T-helper 2 cell (primary cell): Measurements from ENCODE around the gene SEZ6.
A peak's percentile ranks its signal among the peaks of the same experiment; 100 is the strongest.

Source experiments
- DNase-seq, 5 experiments: peaks; one replicate each; pipeline versions ENCODE4 v3.0.0 to v3.0.0-alpha.2; 2012 to 2022

Gene SEZ6

DNA sequence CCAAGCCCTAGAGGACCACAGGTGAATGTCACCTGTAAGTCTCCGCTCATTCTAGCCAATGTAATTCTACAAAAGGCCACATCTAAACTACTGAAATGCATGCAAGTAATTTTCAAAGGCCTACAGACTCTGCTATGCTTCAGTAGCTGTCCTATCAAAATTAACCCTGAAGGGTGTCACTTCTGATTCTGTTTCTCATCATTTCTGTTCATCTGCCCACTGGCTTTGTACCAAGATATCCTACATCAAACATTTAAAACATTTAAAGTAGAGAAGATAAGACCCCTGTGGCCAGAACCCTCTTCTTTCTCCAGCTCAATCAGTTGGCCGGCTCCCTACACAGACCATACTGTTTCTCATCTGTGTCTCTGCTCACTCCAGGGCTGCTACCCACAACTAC is 76.0 kb downstream of the SEZ6 start:
- DNase-seq: no peak

DNA sequence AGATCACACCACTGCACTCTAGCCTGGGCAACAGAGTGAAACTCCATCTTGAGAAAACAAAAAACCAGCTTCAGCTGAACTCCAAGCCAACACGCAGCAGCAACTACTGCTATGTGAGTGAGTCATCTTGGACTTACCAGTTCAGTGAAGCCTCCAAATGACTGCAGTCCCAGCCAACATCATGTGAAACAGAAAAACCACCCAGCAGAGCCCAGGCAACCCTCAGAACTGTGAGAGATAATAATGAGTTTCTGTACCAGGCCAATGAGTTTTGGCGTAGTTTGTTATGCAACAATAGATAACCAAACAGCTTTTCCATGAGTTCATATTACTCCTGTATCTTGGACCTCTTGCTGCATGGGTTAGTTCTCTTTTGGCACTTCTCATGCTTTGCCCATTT is 77.8 kb downstream of the SEZ6 start:
- DNase-seq: peak in 1 of 5 experiments; percentile 82

DNA sequence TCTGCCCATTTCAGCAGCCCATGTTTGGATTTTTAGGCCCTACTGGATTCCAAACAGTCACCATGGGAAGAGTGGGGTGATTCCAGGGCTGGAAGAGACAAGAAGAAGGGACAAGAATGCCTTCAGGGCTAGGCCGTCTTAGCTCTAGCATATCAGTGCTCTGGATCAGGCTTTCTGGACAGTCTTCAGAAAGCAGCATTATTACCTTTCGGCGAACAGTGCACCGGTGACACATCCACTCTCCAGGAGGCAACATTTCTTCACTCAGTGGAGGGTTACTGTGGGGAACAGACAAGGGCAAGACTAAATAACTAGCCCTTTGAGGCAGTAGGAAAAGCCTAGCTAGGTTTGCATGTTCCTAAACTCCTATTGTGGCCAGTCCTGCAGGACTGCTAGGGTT is 79.0 kb downstream of the SEZ6 start:
- no peak for DNase-seq

DNA sequence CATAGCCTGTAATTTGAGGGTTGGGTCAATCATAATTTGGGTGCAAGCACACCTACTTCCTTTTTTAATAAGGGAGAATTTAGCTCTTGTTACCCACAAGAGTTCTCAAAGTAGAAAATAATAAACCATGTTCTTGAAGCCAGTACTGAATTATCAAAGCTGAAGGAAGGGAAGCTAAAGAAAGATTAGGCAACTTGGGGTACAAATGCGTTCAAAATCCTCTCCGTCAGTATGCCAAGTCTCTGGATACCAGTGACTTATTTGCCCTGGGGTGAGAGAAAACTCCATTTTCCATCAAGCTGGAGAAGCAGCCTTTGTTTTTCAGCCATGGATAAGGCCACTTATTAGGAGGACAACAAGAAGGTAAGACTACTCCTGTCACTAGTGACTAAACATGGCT is 79.5 kb downstream of the SEZ6 start:
- DNase-seq: no peak

DNA sequence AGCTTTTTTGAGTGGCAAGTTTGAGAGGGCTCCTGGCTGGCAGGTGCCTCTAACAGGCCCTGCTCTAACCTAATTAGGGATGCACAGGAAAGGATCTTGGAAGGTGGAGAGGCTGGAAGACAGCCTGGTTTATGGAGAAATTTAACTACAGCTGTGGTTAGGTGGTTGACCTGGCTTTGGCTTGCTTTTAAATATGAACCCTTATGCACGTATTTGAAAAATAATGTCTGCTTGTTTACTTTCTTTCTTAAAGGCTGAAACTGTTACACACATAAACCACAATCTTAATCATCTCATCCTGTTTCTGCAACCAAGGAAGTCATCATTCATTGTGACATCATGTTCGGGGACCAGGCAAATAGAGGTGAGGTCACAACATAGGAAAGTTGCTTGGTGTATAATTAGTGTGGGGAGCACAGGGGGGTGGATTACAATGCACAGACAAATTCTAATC is 79.9 kb downstream of the SEZ6 start:
- peak in 3 of 5 experiments; percentile 39 to 95 (median 87) for DNase-seq

DNA sequence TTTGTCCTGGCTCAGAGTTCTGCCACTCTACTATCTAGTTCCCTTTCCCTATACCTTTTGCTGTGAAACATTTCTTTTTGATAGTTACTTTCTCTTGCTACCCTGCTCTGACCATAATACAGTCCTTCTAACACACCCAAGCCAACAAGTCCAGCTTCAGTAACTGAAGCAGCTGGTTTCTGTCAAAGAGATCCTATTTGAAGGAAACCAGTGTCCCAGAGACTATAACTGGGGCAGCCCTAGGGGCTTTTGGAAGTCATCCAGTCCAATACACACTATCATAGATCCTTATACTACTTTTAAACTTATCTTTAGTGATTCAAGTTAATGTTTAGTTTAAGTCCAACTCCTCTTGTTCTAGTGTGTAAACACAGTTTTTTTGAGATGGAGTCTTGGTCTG is 85.6 kb downstream of the SEZ6 start:
- DNase-seq: no peak

DNA sequence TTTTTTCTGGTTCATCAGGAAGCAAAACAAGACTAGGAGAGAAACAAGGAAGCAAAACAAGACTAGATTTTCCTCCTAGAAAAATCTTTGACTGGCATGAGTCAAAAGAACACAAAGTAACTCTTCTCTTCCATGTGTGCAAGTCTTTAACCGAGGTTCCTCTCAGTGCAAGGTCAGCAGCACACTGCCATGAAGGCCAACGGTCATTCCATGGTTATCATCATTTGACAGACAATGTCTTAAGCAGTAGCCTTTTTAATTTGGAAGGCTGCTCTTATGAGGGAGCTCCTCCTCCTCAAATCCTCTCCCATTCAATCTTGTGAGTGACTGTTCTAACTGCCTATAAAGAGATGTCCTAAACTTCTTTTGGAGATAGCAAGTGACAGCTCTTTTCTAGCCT is 87.5 kb downstream of the SEZ6 start:
- DNase-seq: no peak

DNA sequence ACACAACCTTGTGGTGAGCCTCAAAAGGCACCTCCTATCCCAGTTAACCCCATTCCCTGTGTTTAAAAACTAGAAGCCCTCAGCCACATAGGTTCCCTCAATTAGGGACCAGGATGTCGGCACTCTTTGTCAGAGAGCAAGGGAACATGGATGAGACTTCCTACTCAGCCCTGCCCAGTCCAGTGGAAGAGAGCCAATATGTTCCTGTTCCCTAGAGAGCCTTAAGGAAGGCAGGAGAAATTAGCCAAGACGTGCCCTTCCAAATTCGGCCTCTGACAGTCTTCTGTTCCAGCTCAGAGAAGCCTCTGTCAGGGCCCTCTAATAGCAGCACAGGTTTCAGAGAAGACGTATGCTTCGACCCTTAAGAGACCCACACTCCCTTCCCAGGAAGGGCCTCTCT is 88.4 kb downstream of the SEZ6 start:
- no peak for DNase-seq

DNA sequence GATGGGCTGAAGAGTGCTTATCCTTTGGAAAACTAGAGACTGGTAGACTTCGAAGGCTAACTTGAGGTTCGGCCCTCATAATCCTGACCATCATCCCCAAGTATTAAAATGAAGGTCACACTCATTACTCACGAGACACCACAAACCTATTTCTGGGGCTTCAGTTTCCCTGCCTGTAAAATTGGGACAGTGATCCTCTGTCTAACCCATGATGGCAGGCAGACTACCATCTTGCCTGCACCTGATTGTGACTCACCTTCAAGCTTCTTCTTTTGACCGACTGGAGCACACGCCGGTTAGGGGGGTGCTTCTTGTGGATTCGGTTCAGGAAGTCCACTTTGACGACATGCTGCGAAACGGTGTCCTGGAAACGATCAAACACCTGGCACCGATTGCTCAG is 88.8 kb downstream of the SEZ6 start:
- DNase-seq: no peak

DNA sequence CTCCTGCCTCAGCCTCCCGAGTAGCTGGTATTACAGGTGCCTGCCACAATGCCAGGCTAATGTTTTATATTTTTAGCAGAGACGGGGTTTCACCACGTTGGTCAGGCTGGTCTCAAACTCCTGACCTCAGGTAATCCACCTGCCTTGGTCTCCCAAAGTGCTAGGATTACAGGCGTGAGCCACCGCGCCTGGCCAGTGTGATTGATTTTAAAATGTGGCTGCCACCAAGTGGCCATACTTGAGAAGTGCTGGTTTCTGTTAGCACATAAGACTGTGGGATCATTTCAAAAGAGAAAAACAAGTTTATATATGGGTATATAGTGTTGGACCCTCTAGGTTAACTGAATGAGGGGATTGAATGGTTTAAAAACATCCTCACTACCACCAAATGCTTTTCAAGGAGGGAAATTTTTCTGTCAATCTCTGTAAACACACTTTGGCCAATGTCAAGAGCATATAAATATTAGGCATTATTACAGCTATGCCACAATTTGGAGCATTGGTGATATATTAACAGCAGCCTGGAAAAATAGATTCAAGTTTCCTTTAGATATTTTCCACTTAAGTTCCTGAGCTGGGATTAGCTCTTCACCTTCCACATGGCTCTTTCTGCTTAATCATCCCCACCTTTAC is 89.4 kb downstream of the SEZ6 start:
- DNase-seq: peak in 1 of 5 experiments; percentile 53

DNA sequence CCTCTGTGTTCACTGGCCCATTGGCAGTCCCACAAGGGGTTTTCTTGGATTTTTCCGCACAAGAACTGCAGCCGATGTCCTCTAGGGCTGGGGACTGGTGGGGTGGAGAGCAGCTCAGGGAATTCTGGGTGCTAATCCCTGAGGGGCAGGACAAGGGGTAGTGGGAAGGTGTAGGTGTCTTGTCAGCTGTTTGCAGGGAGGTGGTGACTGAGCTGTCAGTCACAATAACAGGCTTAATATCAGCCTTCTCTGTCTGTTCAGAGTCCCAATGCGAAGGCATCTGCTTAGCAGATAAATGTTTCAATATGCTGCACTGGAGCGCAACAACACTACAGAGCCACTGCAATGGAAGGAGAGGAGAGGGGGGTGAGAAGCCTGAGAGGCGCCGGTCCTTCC is 92.9 kb downstream of the SEZ6 start:
- no peak for DNase-seq

DNA sequence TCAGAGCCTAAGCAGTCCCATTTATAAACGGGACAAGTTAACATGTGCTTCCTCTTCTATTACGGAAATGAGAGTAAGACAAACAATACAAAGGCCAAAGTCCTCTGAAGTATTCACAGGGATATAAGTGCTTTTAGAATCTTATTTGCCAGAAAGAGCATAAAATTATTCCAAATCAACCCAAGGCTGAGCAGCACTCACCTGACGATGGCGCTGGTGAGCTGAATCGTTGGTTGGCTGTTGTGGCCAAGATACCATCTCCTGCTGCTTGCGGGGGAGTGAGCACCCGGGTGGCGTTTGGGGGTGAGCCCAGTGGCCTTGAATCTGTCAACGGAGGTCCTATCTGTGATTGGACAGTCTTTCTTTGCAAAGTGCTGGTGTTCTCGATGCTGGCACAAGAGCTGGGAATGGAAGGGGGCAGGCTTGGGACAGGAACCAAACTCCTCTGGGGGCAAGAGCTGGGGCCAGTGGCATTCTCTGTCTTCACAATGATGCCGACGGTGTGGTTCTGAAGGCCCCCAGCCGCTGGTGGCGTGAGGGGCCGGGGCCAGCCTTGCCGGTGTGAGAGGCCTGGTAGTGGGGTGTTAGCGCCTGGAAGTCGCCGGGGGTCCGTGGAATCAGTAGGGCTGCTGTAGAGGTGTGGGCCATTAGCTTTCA is 93.4 kb downstream of the SEZ6 start:
- DNase-seq: peak in 1 of 5 experiments; percentile 35

DNA sequence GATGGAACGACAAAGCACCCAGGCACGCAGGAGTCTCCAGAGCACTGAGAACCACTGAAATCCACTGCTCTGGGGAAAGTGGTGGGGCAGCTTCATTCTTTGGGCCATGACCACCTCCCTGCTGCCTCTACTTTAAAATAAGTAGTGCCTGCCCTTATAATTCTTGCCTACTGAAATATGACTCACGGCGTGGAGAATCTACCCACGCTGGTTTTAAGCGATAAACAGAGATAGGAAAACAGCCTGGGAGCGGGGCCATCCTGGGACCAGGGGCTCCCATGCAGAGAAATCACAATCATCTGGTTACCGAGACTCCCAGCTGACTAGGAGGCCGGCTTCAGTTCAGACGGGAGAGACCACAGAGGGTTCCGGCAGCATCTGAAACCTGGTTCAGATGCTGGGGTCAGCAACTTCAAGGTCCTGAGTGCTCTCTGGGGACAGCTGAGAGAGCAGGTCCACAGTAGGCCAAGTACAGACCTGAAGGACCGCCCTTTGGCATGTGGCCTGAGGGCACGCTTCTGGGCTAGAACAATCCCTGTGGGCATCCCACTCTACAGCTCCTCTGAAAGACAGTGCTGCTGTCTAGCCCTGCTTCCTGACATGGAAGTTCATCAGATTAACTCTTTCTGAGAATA is 94.3 kb downstream of the SEZ6 start:
- no peak for DNase-seq

DNA sequence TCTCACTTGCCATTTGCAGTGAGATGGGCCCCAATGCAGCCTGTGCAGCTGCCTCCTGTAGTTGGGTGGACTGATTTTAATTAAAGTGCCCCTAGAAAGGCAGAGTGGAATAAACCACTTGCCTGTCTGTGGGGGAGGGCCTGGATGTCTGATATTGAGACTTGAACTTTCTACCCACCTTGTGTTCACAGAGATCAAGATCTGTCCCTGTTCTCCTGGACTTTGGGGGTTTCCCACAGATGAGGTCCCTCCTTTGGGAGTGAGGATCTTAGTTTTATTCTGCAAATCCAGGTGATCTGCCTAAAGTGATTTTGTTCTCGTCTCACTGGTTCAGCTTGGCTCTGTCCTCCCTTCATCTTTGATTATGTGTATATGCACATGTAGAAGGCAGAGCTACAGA is 95.3 kb downstream of the SEZ6 start:
- DNase-seq: no peak

DNA sequence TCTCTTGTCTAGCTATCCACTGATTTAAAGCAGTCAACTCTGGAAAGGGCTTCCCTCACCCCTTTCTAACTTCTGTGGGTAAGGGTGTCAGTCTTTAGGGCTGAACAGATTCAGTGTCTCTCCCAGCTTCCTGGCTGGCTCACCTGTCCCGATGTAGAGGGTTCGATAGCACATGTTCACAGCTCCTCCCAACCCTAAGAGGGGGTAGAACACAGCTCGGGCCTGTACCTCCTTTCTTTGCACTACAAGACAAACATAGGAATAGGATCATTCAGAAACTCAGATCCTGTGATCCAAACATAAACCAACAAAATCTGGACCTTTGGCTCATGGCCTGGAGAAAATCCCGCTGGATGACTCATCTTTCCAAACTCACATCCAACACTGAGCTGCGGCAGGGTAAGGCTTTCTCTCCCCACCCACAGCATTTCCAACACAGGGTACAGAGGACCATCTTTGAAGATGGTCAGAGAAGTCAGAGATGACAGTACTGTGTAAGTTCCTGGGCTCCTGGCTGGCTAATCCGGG is 97.1 kb downstream of the SEZ6 start:
- no peak for DNase-seq

DNA sequence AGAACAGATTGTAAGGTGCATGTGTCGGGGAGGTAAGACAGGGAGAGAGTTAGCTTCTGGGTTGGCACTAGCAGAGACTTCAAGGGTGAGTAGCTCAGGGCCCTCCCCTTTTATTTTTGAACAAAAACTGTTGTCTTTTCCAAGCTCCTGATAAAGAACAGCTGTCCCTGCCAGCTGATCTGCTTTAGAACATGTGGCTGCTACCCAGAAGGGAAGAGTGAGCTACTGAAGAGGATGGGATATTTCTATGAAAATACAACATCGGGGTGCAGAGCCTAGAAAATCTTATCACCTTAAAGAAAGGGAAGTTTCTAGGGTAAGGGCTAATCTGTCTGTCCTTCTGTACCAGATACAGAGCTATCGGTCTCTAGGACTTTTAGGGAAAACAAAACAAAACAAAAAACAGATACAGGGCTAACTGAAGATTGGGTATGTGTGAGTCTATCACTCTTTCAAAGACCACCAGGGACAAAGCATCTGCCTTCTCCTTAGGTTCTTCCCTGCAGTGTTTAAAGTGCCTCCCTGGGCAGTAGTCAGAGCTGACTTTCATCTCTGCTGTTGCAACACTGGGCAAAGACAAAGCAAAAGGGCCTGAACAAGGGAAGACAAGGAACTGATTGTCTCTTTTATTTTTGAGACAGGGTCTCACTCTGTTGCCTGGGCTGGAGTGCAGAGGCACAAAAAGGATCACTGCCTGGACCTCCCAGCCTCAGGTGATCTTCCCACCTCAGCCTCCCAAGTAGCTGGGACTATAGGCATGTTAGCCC is 97.9 kb downstream of the SEZ6 start:
- DNase-seq: no peak

DNA sequence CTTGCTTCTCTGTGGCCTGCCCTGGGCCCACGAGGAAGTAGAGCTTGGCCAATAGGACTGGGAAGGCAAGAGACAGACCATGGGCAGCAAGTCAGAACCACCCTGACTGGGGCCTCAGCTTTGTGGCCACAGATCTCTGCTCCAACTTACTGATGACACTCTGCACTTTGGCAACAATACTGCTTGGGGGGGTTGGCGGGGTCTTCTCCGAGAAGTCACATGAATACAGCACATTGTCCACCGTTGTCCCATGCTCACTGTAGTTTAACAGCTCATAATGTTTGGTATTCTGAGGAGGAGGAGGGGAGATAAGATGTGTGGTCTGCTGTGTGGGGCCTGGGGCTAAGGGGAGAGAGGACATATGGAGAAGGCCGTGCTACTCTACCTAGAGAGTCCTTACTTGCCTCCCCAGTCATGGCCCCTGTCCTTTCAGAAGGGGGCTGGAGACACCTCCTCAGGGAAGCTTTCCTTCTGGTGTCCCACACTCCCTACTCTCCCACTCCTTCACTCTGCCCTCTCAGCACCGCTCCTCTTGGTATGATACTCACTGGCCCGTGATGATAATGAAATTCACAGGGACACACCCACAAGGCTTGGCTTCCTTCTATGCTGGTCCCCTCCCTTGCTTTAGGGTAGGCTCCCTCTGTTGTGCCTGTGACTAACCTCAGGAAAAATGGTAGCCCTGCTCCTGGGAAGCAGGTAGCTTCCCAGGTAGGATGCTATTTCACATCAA is 99.0 kb downstream of the SEZ6 start:
- DNase-seq: no peak

DNA sequence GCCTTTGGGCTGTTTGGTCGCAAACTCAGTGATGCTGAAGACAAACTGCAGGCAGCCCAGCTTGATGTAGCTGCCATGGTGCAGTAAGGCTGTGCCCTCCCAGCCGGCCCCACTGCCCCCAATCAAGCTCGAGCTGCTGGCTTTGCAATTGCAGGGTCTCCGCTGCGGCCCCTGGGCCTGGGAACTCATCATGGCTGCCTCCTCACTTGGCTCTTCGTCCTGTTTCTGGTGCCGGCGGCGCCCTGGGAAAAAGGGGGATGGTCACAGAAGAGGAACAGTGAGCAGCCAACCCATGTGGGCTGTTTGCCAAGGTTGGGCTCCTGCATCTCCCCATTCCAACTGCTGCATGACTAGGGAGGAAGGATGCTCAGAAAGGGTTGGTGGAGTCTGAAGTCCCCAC is 99.6 kb downstream of the SEZ6 start:
- DNase-seq: no peak
